ENCODE data around the gene TRPC3.

TRPC3 gene

DNA sequence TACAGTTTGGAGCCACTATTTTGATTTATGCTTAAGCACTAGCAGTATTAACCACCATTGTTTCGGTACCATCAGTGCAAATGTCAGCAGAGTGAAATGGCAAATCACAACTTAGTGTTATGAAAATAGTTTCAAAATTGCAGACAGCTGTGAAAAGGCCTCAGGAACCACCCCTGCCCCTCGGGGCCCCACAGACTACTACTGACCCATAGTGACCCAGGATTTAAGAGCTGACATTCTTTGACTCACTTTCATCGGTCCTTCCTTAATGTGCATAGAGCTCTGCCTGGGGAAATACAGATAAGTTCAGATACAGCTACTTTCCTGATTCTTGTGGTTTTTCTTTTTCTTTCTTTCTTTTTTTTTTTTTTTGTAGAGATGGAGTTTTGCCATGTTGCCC lies 78.3 kb downstream of the TRPC3 start:
- no peak for DNase-seq (ENCODE audit: low read depth)

DNA sequence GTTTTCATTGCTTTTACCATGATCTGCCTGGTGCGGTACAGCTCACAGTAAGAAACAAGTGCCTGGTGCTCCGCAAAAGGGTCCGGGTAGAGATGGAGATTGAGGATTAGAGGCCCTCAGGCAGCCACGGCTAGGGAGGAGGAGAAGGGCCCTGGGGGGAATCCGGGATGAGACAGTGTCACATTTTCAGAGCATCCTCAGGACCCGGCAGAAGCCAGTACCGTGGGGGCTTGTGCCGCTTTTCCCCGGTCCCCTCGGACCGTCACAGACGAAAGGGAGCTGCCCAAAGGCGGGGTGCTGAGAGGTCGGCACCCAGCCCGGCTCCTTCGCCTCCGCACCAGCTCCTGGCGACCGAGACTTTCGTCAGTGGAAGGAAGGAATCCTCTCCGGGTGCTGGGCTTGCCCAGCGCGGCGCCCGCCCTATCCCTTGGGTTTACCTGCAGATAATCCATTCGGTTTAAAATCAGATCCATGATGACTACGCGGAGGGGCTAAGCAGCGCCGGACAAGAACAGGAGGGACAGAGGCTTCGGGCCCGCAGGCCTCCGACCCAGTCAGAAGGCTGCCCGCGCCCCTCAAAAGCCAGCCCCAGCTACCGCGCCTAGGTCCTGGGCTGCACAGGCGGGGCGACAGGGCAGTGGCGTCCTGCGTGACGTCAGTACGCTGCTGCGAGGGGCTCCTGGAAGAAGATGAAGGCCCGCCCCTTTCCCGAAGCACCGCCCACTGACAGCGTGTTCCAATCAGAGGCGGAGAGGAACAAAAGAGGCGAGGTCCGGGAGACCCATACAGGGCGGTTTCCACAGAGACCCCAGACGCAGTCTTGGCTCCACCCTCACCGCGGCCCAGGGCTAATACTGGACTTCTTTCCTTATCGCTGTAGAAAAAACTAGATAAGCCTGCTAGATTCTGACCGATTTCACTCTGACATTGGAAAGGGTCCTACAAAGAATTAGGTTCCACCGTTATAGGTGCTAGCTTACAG lies 81.7 kb downstream of the TRPC3 start, which contains the start of gene BBS7:
TSS of gene BBS7 (minus strand) at position 634 of the 982 bp plus-strand sequence. CDS start at position 473, 161 bp downstream.
- peak; percentile 80 for DNase-seq (ENCODE audit: low read depth)

DNA sequence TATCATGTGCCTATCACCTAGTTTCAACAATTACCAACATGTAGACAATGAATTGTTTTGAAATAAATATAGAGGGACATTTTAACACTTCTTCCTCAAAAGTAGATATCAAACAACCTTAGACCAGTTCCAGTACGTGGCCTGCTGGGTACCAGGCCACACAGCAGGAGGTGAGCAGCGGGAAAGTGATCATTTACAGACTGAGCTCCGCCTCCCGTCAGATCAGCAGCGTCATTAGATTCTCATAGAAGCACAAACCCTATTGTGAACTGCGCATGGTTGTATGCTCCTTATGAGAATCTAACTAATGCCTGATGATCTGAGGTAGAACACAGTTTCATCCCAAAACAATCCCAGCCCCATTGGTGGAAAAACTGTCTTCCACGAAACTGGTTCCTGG lies 88.1 kb downstream of the TRPC3 start:
- DNase-seq (ENCODE audit: low read depth): no peak

DNA sequence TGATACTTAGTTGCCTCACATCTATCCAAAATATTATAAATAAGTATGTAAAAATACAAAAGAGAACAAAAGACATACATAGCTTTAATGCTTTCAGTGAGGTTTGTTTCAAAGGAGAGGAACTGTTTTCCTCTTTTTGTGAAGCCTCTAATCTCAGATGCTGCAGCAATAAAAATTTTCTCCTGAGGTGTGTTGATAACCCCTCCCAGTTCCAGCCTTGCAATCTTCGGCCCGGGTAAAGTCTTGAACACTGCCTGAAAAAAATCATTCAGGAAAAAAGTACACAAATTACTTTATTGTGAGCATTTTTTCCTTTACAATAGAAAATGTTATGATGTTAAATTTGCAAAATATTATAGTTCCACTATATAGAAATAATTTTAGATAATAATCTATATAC lies 90.4 kb downstream of the TRPC3 start:
- DNase-seq (ENCODE audit: low read depth): no peak

DNA sequence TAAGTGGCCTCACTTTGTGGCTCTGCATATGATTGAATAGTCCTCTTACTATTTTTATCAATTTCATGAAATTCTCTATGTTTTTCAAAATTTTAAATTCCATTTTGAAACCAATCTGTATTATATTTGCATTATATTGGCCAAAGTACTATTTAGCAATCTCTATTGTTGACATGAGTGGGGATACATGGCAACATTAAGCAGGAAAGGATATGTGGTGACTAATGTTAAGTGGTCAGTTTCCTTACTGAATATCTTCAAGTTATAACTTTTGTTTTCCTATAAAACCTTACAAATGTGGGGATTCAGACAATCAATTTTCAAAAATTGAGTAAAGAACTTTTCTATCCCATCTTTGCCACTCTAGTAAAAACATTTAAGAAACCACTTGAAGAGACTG lies 91.7 kb downstream of the TRPC3 start:
- no peak for DNase-seq (ENCODE audit: low read depth)

DNA sequence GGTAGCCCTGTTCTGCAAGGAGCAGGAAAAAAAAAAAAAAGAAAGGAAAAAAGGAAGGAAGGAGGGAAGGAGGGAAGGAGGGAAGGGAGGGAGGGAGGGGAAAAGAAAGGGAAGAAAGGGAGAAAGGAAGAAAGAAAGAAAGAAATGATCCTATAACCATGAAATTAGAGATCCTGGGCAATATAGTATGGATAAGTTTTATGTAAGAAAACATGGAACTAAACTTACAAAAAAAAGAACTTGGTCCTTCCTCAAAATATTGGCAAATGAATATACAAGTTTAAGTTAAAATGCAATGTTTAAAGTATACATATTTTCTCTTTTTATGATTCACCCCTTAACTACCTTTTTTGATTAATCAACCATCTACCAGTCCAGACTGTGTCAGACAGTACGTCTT lies 100.5 kb downstream of the TRPC3 start:
- DNase-seq (ENCODE audit: low read depth): no peak

DNA sequence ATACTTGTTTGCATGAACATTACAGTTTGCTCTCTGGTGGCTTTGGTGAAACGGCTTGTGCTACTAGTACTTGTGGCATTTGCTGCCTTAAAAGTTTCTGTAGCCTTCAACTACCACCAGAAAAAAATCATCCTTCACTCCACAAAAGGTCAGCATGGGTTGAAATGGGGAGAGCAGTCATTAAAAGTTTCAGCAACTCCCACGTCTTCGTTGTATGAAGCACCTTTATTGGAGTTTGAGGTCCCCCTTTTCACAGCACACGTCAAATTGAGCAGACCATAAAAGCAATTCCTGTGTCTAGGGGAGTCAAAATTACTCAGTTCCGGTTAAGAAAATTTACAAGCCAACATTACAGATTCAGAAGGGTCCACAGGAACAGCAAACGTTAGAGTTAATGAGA lies 105.2 kb downstream of the TRPC3 start:
- DNase-seq (ENCODE audit: low read depth): no peak

DNA sequence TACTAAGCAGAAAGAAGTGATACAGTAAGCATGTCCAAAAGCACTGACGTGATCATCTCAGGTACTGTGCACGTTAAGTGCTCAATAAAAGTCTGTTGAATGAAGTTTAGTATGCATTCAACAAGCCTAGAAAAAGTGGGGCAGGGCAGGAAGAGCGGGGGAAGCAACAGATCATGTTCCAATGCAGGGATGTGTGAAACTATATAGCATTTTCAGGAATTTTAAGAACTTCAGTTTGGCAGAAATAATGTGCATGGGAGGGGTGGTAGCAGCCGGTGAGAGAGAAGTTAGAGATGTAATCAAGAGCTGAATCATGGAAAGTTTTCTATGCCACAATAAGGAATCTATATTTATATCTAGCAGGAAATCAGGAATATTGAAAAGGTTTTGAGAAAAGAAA lies 109.0 kb downstream of the TRPC3 start:
- DNase-seq (ENCODE audit: low read depth): no peak

DNA sequence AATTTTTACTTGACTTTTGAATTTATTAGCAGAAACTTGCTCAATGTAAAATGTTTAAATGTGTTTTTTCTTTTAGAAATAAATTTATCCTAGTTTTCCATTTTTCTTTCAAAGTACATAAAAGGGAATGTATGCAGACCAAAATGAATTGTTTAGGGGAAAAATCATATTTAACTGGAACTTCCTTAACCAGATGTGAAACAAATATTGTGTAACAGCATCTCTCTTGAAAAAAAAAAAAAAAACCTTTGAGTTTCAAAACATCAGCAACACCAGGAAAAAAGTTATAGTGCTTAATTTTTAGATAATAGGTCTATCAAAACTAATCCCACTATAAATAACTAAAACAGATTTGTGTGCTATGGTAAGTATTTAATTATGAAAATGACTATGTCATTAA lies 113.7 kb downstream of the TRPC3 start:
- no peak for DNase-seq (ENCODE audit: low read depth)

DNA sequence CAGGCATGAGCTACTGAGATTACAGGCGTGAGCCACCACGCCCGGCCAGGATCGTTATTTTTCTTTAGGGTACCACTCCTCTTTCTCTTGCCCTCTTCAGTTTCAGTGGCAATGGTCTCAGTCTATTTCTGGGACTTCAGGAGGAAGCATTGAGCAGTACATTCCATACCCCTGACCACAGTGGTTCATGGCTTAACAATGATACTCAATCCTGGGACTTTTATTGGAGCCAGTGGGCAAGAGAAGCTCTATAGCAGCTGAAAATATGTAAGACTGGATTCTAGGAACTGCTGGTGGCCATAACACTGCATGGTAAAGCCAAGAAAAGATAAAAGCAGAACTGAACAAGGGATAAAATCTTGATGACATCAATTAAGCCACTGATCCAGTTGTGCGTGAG lies 122.3 kb downstream of the TRPC3 start:
- peak; percentile 17 for DNase-seq (ENCODE audit: low read depth)

All from non-pigmented ciliary epithelial cell (primary cell).